Right kidney (tissue), 1 donor: Measurements from ENCODE around the gene PDE9A.
"Not testable (repeated sequence)": the region's sequence is repeated elsewhere in the genome, so short reads cannot be mapped to it uniquely, and the experiment has no call there.

Experiments
- DNase-seq: peaks from one replicate; pipeline ENCODE4 v3.0.0-alpha.2; 2016

The PDE9A gene

GRCh38 chr21:42624095-42624790 is 29.2 kb upstream of the PDE9A start:
- no peak for DNase-seq

- no peak for DNase-seq
Observed at GRCh38 chr21:42624936-42625335, 28.5 kb upstream of the PDE9A start.

- DNase-seq: no peak
Observed at GRCh38 chr21:42626171-42626570, 27.2 kb upstream of the PDE9A start.

- no peak for DNase-seq
Observed at GRCh38 chr21:42627527-42628289, 25.7 kb upstream of the PDE9A start.

GRCh38 chr21:42628466-42629061 is 24.9 kb upstream of the PDE9A start:
- not testable (repeated sequence) for DNase-seq

GRCh38 chr21:42629933-42630589 is 23.4 kb upstream of the PDE9A start:
- DNase-seq: no peak

GRCh38 chr21:42630626-42631025 is 22.8 kb upstream of the PDE9A start:
- no peak for DNase-seq

GRCh38 chr21:42631142-42631541 is 22.3 kb upstream of the PDE9A start:
- no peak for DNase-seq

- DNase-seq: no peak
Observed at GRCh38 chr21:42632336-42632751, 21.1 kb upstream of the PDE9A start.

- no peak for DNase-seq
Observed at GRCh38 chr21:42632771-42633690, 20.4 kb upstream of the PDE9A start.

GRCh38 chr21:42633858-42634257 is 19.6 kb upstream of the PDE9A start:
- no peak for DNase-seq

GRCh38 chr21:42635848-42636519 is 17.4 kb upstream of the PDE9A start:
- DNase-seq: no peak

GRCh38 chr21:42636520-42637266 is 16.7 kb upstream of the PDE9A start:
- DNase-seq: no peak

- no peak for DNase-seq
Observed at GRCh38 chr21:42637267-42638041, 16.0 kb upstream of the PDE9A start.

- no peak for DNase-seq
Observed at GRCh38 chr21:42638266-42638863, 15.1 kb upstream of the PDE9A start.

GRCh38 chr21:42639646-42640152 is 13.7 kb upstream of the PDE9A start:
- DNase-seq: no peak

- DNase-seq: no peak
Observed at GRCh38 chr21:42640486-42640885, 12.9 kb upstream of the PDE9A start.

- peak; percentile 46 for DNase-seq
Observed at GRCh38 chr21:42641311-42642218, 11.9 kb upstream of the PDE9A start.
